Measurements from ENCODE around the gene CDC42BPA. TPM values are rescaled to one million over a fixed set of nuclear protein-coding genes. Genes with fewer than 3 reads are reported as not detected.
"Not testable (repeated sequence)": the region's sequence is repeated elsewhere in the genome, so short reads cannot be mapped to it uniquely, and the experiment has no call there.

The CDC42BPA gene
- polyA plus RNA-seq, 1 donor, result 47.2 TPM

DNA sequence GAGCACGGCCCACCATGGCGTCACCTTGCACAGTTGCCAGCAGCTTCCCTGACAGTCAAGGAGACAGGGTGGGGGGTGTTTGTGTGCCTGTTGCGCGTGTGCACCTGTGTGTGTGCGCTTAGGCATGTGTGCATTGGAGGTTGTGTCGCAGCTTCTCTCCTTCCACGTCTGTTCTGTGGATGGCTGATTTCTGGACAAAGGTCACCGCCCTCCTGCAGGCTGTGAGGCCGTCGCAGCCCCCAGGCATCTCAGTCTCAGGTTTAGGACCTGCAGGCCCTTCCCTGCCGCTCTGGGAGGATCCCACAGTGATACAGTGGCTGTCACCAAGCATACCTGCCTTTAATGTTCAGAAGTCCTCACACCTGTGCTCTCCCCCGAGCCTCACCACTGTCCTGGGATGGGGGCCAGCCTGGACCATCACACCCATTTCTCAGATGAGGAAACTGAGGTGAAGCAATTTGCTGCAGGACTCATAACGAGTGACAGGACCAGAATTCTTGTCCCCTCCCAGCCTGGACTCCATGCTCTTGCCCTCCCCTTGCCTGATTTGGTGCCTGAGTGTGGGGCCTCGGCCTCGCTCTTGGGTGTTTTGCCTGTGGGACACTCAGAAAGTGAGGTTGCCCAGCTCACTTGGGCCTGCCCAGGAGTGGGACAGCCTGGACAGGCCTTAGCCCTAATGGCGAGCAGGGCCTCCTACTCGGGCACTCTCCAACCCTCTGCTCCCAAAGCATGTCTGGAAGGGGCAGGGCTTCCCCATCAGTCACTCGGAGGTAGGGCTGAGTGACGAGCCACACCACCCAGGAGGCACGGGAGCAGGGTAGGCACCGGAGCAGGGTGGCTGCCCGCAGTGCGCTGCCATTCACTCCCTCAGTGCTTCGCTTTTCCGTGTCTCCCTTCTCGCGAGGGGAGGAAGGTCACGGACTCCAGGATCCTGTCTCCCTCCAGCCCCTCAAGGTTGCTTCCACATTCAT lies 355.6 kb downstream of the CDC42BPA start:
- no peak for DNase-seq

DNA sequence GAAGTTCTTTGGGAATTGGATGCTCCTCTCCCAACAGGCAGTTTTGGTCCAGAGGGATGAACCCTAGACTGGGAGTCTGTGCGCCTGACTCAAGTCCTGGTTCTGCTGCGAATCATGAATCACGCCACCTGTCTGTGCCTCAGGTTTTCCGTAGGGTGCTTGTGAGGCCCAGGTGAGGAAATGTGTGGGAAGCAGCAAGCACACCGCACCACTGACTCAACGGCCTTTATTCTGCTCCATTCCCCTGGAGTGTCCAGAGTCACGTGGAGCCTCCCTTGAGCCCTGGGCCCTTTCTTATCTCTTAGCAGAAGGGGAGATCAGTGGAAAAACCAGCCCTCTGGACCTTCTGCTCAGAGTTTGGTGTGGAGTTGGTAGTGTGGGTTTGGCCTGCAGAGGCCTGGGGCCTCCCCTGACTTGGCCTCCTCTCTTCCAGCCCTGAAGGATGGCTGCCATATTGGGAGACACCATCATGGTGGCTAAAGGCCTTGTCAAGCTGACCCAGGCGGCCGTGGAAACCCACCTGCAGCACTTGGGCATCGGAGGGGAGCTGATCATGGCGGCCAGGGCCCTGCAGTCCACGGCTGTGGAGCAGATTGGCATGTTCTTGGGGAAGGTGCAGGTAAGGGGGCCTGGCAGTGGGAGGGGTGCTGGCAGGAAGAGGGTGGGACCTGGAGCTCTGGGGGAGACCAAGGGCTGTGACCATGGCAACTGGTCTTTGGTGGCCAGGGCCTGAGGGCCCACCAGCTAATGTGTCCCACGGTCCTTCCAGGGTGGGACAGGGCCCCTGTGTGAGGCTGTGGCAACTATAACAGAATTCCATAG lies 357.1 kb downstream of the CDC42BPA start:
- no peak for DNase-seq

DNA sequence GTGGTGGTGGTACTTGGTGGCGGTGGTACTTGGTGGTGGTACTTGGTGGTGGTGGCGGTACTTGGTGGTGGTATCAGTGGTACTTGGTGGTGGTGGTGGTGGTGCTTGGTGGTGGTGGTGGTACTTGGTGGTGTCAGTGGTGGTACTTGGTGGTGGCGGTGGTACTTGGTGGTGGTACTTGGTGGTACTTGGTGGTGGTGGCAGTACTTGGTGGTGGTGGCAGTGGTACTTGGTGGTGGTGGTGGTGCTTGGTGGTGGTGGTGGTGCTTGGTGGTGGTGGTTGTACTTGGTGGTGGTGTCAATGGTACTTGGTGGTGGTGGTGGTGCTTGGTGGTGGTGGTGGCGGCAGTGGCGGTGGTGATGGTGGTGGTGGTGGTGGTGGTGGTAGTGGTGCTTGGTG lies 358.0 kb downstream of the CDC42BPA start:
- DNase-seq, result no peak

DNA sequence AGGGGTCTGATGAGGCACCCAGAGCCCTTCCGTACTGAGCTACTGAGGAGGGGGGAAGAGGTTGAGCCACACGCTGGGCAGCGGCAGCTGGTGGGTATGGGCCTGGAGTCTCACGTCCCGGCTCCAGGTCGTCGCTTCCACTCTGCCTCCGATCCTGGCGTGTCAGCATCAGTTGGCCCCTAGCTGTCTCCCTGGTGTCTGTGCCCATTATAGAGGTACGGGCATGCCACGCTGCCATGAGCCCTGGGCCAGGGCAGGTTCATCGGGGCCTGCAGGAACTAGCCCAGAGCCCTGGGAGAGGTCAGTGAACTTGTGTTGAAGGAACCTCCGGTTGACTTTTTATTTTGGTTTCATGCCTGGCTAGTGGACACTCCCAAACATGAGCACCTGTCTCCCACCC lies 360.0 kb downstream of the CDC42BPA start:
- DNase-seq, result no peak

DNA sequence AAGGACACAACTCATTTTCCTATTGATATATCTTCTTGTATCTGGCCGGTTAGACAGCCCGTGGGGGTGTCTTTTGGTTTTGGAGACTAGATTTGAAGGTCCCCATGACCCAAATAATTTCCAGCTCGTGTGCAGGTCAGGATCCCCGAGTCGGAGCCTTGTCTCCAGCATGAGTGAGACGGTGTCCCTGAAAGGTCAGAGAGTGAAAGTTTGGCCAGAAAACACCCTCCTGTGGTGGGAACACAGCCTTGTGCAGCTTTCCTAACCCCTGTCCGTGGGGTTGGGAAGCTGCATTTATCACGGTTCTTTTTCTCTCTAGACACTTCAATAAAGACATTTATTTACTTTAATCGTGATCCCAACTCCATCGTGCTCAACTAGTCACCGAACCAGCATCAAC lies 360.6 kb downstream of the CDC42BPA start:
- no peak for DNase-seq

DNA sequence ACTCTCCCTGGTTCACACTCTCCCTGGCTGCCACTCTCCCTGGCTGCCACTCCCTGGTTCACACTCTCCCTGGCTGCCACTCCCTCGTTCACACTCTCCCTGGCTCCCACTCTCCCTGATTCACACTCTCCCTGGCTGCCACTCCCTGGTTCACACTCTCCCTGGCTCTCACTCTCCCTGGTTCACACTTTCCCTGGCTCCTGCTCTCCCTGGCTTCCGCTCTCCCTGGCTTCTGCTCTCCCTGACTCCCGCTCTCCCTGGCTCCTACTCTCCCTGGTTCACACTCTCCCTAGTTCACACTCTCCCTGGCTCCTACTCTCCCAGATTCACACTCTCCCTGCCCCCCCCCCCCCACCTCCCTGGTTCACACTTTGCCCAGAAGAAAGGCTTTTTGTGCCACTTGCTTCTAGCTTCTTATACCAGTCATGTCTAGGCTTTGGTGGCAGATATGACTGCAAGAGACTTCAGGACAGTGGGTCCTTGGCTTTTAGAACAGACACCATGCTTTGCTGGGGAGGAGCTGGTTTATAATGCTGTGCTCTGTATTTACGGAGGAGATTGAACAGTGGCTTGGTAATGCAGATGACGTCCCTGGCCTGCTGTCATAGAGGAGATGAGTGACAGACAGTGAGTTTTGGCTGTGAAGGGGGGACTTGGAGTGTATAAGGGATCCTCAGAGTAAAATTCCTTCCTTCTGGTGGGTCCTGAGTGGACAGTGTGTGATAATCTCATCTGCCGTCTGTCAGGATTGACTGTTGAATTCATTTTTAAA lies 361.2 kb downstream of the CDC42BPA start:
- DNase-seq, result no peak

DNA sequence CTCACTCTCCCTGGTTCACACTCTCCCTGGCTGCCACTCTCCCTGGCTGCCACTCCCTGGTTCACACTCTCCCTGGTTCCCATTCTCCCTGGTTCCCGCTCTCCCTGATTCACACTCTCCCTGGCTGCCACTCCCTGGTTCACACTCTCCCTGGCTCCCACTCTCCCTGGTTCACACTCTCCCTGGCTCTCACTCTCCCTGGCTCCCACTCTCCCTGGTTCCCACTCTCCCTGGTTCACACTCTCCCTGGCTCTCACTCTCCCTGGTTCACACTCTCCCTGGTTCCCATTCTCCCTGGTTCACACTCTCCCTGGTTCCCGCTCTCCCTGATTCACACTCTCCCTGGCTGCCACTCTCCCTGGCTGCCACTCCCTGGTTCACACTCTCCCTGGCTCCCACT lies 362.4 kb downstream of the CDC42BPA start:
- DNase-seq, result not testable (repeated sequence)

DNA sequence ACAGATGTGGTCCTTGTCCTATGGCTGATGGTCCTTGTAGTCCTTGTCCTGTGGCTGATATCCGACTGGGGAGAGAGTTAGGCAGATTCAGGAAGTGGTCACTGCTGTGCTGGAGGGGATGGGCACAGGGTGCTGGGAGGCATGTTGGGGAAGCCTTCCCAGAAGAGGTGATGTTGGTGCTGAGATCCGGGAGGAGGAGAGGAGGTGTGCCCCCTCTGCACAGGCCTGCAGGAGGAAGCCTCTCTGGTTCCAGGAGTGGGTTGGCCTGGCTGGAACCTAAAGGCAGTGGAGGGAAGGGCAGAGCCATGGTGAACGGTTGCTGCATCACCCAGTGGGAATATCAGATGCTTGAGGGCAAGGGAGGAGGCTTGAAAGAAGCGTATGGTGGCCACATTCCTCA lies 363.5 kb downstream of the CDC42BPA start:
- DNase-seq, result no peak

DNA sequence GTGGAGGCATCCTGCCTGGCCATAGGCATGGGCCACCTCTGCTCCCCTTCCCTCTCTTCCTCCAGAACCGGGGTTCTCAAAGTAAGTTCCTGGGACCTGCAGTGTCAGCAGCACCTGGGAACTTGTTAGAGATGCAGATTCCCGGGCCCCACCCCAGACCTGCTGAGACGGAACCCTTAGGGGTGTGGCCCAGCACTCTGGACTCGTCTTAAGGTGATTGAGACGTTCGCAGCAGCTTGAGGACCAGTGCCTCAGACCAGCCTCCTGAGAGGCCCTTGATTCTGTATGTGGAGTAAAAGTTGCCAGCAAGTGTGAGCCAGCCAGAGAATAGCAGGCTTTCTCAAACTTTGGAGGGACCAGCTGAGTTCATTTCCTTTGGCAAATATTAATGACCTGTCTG lies 364.0 kb downstream of the CDC42BPA start:
- DNase-seq, result no peak

DNA sequence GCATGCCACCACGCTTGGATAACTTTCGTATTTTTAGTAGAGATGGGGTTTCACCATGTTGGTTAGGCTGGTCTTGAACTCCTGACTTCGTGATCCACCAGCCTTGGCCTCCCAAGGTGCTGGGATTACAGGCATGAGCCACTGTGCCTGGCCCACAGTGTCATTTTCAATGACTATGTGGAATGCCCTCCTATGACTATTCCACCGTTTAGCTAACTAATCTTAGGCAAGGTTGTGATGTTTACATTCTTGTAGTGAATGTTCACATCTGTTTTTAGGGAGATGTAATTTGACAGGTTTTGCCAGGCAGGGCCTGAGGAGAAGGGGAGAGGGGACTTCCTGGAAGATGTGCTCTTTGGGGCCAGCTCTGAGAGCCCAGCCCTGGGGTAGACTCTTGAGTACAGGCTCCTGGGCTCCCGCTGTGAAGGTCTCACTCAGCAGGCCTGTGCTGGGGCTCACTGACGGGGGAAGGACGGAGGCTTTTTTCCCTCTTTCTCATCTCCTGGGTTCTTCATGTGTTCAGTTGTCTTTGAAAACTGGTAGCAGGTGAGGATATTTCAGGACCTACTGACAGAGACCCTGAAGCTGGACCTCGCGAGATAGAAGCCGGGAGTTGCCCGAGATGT lies 365.0 kb downstream of the CDC42BPA start:
- DNase-seq, result no peak

DNA sequence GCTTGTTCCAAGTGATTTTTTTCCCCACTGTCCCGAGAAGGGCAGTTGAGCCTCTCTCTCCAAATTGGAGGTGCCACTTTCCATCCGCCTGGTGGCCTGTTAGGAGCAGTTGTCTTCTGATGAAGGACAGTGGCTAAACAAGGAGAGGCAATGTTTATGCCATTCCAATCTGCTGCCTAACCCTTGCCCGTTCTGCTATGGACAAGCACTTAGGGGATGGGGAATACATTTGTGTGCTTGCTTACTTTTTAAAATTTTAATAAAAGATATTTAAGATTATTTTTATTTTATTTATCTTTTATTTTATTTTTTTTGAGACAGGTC lies 366.2 kb downstream of the CDC42BPA start:
- DNase-seq, result no peak

DNA sequence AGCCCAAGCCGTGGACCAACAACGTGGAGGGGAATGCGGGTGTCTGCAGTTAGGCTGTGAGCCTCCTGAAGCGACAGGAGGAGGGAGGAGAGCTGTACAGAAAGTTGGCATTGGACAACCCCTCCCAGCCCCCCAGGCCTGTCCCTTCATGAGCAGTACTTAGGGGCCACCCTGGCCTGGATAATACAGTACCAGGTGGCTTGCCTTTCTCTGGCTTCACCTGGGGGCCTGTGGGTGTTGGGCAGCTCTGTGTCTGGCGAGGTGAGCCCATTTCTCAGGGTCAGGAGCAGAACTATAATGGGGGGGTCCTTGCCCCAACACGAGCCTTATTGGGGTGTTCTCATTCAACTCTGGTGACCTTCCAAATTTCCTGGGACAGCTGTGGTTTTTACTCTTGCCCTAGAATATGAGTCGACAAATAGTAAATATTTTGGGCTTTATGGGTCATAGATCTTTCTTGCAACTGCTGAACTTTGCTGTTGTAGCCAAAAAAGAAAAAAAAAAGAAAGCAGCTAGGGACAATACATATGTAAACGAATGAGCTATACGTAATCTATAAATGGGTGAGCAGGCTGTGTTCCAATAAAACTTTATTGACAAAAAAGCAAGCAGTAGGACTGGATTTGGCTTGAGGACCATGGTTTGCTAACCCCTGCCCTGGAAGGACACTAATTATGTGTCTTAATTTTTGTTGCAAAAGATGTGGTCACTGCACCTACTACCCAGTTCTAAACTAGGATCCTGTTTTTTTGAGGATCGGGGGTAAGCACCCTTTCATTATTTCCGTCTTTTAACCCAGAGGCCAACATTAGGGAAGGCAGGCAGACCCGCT lies 366.8 kb downstream of the CDC42BPA start:
- no peak for DNase-seq

DNA sequence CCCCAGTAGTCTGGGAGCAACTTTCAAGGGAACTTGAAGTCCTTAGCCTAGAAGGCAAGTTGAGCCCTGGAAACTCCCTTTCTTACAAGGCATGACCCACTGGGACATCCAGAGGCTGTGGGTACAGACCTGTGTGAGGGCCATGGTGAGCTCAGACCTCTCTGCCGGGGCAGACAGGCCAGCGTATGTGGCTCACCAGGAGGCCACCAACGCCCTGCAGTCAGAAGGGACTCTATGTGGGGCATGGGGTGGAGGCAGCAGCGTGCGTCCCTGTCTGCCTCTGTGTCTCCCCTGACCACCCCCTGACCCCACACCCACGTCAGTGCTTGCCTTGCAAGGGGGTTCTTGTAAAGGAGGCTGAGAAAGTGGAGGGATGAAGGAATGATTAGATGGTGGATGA lies 367.4 kb downstream of the CDC42BPA start:
- DNase-seq, result no peak

DNA sequence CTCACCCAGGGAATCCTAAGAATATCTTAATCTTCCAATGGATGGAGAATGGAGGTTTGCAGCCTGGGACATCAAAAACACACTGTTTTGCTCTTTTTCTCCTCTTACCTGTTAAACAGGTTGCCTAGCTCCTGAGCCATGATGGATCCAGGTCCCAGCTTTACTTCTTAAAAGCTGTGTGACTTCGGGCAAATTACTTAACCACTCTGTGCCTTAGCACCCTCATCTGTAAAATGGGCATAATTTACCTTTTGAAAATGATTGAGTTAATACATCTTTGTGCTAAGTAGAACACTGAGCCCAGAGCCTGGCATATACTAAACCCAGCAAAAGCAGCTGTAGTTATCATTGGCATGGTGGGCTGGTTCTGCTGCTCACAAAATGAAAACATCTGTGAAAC lies 368.0 kb downstream of the CDC42BPA start:
- DNase-seq, result no peak

DNA sequence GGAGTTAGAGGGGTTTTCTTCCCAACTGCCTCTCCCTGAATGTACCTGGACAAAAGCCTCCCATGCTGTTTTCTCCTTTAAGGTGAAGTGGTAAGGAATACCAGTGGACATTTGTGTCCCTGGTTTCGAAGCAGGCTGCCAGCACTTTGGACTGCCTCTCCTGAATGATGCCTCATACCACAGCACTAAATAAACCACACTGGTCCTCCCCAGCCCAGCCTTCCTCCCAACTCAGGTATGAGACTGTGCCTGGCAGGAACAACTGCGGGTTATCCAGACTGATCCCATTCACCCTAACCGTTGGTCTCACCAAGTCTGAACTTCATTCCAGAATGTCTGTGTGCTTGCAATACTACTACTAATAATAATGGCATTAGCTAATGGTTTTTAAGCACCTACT lies 368.9 kb downstream of the CDC42BPA start:
- DNase-seq, result no peak

DNA sequence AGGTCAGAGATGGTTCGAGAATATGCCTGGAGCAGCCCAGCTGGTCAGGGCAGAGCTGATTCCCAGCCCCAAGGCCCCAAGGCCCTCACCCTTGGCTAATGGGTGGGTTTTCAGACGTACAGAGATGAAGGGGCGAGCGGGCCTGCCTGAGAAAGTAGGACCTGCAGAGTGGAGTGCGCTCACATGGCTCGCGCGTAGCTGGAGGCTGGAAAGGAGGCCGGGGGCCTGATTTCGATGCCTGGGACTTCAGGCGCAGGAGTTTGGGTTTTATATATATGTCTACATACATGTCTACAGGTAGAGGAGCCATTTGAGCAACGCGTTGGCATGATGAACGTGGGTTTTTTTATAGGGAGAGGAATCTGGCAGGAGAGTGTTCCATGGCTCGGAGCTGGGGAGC lies 369.3 kb downstream of the CDC42BPA start:
- DNase-seq, result no peak

DNA sequence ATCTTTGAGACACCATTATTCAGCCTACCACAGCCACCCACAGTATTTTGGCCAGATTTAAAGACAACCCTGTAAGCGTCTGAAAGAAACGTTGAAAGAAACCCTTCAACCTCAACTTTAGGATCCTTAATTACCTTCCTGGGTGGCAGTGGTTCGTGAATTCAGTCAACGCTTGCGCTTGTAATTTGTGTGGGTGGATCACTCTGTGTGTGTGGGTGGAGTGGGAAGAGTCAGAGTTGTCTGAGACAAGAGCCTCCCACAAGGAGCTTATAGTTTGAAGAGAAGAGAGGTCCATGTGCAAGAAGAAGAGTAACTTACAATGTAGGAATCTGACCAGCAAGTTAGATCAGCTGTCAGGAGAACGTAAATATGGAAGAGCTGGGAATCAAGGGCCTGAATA lies 369.8 kb downstream of the CDC42BPA start:
- DNase-seq, result no peak

DNA sequence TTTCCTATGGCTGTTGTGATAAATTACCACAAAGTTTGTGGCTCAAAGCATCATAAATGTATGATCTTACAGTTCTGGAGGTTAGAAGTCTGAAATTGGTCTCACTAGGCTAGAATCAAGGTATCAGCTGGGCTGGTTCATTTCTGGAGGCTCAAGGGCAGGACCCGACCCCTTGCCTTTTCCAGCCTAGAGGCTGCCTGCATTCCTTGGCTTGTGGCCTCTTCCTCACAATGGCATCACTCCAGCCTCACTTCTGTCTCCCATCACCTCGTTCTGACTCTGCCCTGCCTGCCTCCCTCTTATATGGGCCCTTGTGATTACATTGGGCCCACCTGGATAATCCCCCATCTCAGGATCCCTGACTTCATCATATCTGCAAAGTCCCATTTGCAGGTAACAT lies 370.2 kb downstream of the CDC42BPA start:
- DNase-seq, result no peak

DNA sequence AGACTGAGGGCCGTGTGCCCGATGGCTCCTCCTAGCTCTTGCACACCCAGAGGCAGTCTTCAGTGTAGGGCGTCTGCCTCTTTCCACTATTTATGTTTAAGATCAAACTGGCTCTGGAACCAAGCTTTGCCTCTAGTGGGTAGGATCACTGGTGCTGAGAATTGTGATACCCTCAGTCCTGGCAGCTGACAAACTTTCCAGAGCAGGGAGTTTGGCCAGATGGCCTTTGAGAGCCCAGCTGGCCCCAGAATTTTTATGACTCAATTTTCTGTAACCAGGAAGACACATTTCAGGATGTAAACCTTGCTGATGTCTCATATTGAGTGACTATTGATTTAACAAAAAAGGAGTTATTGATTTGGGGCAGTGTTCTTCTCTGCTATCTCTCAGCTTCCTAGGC lies 371.5 kb downstream of the CDC42BPA start:
- DNase-seq, result no peak

DNA sequence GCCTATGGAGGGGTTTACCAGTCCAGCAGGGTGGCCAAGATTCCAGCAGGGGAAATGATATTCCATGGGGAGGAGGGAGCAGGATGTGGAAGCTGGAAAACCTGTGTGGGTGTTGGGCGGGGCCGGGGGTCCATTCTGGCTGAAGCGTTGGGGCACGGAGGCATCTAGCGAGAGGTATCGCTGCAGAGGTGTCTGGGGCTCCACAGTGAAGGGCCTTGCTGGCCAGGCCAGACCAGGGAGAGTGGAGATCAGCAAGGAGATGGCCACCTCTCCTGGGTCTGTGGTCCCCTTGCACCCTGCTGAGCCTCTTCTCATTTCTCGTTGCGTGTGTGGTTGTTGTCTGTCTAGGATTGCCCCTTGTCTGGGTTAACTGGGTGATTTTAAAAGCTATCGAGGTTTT lies 372.0 kb downstream of the CDC42BPA start:
- no peak for DNase-seq

DNA sequence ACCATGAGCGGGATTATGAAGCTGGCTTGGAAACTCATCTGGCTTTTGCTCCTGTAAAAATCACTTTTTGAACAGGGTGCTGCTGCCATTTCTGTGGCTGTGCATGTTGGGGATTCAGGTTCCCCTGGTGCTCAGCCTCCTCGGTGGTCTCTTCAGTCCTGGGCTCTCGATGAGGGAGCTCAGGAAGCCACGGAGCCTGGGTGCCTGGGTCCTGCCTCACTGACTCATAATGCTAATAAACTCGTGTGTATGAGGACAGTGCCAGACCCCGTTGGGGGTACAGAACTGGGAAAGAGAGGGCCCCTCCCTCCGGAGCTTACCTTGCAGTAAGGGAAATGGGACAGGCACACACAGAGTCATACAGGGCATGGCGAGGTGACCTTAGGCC lies 372.4 kb downstream of the CDC42BPA start:
- DNase-seq, result no peak

Measured in left kidney (tissue), 2 donors.